GM19468 (cell line): ENCODE results near the gene PHIP.
"Not testable (repeated sequence)": the region's sequence is repeated elsewhere in the genome, so short reads cannot be mapped to it uniquely, and the experiment has no call there.

Source experiments
- ATAC-seq: cut with Tn5 transposase; IDR thresholded peaks from one replicate; pipeline ENCODE4 v1.9.1; 2021; ENCODE audit warnings: mild to moderate bottlenecking, moderate library complexity, moderate number of reproducible peaks; ENCODE audit not compliant: unreplicated experiment; ENCODE audit errors: extremely low read depth

Gene PHIP

DNA sequence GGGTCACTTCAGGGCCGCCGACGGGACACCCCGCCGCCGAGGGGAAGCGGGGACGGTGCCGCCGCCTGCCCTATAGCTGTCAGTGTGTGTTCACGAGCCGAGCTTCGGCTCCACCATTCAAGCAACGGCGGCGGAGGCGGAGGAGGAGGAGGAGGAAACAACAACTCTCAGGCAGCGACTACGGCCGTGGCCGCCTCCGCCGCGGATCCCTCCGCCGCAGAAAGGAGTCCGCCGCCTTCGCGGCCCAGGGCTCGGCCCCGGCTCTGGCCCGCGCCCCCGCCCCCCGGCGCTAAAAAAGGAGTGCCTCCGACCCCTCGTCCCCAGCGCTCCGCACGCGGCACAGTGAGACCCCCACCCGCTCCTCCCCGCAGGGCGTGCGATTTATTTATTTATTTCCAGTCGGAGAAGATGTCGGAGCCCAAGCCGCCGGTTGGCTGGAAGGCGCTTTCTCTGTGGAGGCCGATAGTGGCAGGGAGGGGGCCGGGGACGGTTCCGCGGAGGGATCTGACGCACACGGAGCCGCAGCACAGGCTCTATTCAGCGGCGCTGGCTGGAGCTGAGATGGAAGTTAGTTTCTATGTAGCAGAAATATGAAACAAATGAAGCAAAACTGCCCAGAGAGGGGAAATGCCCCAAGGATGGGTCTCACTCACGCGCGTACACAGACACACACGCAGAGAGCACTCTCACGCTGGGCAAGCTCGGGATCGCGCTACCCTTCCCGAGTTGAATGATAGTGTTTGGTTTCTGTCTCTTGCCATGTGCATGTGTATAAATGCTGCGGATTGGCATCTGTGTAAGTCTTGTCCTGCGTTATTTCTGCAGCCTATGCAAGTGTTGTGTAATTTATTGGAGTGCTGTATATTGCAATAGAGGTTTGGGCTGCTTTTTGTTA is at the start of gene PHIP:
TSS of gene PHIP (minus strand) at position 180 of the 895 bp plus-strand sequence. CDS start 186 bp downstream, outside the sequence.
- peak; percentile 50 for ATAC-seq

DNA sequence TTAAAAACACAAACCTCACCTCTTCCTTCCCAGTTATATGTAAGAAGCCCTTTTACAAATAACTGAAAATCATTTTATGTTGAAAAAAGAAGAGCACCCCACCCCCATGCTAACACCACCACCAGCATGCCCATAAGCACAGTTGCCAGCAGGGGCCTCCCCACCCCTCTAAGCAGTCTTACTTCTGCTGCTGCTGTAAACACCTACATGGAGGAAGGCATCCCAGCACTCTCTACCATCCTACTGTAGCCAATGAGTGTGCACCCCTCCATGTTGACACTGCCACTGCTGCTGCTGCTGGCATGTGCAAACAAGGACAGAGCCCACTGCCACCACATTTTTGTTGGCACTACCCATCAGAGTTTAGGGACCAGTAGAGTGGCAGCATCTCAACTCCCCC is 49.6 kb upstream of the PHIP start:
- ATAC-seq, result no peak

DNA sequence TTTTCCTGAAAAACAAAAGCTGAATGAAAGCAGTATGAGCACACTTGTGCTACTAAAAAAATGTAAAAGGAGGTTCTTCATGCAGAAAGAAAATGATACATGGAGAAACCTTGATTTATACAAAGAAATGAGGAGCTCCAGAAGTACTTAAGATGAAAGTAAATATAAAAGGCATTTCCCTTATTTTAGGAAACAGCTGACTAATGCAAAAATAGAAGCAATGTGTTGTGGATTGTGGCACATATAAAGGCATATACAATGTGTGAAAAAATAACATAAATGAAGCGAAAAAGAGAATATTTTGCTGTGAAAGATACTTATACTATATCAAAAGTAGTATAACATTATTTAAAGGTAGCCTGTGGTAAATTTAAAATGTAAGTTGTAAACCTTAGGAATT is 41.2 kb upstream of the PHIP start:
- no peak for ATAC-seq

DNA sequence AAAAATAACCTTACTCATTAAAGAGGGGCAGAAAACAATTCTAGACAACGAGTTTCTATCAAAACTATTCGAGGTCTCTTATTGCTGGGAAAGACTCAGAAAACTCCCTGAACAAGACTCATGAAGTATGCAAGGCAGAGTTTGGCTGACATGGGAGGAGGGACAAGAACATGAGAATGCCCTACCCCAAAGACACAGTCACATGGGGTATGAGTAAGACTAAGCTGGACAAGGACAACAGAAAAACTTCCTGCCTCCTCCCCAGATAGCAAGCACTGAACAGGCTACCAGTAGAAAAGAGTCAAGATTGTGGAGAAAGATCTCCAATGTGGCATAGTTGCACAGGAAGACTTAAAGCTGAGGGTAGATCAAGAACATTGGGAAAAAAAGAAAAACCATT is 39.7 kb upstream of the PHIP start:
- ATAC-seq, result no peak

DNA sequence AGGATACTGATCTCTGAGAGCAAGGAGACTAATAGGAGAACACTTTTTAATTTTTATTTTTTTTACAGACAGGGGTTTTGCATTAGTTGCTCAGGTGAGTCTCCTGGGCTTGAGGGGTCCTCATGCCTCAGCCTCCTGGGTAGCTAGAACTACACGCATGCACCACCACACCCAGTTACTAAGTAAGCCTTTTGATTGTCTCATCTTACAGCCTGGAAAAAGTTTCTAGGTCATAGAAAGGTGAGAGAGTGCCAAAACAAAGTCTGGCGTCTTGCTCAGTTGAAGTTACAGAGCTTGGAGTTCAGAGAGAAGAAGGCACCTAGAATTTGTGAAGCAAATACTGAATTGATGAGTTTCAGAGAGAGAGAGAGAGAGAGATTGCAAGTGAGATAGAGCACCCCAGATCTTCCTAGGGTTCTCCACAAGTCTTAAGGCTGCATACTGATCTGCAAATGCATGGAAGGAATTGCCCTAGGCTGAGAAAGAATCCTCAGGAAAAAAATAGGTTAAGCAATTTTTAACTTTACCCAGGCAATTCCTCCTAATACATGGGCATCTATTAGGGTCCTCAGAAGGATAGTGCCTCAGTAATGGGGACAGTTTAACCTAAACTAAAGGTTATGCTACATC is 37.6 kb upstream of the PHIP start:
- no peak for ATAC-seq

DNA sequence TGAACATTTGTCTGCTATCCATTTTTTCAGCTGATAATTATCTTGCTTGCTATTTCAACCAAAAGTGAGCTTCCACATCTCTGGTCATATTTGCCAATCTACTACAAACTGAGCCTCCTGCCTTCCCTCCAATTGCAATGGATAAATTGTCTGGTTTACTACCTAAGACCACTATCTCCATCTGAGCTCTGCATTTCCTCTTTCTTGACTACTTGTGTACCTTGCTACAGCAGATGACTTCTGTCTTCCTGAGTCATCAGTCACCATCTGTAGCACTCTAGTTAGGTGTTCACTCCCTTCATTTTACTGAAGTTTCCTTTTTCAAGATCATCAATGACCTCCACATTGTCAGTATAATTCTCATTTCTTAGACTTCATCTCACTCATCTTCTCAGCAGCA is 33.5 kb upstream of the PHIP start:
- no peak for ATAC-seq

DNA sequence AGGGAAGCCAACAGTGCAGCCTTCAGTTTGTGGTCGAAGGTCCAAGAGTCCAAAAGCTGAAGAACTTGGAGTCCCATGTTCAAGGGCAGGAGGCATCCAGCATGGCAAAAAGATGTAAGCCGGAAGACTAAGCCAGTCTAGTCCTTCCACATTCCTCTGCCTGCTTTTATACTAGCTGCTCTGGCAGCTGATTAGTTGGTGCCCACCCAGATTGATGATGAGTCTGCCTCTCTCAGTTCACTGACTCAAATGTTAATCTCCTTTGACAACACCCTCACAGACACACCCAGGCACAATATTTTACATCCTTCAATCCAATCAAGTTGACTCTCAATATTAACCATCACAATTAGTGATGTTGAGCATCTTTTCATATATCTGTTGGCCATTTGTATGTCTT is 23.1 kb upstream of the PHIP start:
- ATAC-seq, result no peak

DNA sequence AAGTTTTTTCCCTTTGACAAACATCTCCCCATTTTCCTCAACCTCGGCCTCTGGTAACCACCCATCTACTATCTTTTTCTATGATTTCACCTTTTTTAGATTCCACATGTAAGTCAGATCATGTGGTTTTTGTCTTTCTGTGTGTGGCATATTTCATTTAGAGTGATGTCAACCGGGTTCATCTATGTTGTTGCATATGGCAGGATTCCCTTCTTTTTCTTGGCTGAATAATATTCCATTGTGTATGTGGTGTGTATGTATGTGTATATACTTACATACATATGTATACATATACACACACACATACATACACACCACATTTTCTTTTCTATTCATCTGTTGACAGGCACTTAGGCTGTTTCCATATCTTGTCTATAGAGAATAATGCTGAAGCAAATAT is 22.2 kb upstream of the PHIP start:
- ATAC-seq, result no peak

DNA sequence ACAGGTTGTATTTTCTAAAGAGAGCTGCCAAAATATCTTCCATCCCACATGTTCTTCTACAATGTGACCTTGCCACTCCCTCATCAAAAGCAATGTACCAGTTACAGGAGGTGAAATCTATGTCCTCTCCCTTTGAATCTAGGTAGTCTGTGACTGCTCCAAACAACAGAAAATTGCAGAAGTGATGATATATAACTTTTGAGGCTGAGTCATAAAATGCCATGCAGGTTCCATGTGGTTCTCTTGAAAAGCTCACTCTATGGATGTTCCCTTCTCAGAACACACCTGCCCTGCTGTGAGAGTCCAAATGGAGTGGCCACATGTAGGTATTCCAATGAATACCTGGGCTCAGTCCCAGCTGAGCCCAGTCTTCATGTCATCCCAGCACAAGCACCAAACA is 16.9 kb upstream of the PHIP start:
- ATAC-seq, result no peak

DNA sequence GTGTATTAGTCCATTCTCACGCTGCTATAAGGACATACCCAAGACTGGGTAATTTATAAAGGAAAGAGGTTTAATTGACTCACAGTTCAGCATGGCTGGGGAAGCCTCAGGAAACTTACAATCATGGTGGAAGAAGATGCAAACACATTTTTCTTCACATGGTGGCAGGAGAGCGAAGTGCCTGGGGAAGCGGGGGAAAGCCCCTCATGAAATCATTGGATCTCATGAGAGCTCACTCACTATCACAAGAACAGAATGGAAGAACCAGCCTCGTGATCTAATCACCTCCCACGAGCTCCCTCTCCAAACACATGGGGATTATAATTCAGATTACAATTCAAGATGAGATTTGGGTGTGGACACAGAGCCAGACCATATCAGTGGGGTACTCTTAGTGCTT is 13.7 kb upstream of the PHIP start:
- ATAC-seq, result not testable (repeated sequence)

DNA sequence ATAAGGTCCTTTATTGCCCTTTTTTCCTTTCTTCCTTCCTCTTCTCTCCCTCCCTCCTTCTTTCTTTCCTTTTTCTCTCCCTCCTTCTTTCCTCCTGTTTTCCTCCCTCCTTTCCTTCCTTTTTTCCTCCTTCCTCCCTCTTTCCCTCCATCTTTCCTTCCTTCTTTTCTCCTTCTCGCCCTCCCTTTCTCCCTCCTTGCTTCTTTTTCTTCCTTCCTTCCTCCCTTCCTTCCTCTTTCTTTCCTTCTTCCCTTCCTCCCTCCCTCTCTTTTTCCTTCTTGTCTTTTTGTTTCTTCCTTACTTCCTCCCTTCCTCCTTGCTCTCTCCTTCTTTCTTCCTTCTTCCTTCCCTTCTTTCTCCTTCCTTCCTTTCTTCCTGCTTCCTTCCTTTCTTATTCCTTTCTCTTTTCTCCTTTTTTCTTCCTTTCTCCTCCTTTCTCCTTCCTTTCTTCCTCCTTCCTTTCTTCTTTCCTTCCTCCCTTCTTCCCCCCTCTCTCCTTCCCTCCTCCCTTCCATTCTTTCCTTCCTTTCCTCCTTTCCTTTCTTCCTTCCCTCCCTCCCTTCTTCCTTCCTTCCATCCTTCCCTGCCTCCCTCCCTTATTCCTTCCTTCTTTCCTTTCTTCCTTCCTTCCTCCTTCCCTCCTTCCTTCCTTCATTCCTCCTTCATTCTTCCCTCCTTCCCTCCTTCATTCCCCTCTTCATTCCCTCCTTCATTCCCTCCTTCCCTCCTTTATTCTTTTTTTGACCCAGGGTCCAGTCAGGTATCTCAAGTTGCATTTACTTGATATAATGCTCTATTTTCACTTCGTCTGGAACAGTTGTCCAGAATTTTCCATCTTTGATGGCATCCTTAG is 11.7 kb upstream of the PHIP start:
- ATAC-seq, result no peak

DNA sequence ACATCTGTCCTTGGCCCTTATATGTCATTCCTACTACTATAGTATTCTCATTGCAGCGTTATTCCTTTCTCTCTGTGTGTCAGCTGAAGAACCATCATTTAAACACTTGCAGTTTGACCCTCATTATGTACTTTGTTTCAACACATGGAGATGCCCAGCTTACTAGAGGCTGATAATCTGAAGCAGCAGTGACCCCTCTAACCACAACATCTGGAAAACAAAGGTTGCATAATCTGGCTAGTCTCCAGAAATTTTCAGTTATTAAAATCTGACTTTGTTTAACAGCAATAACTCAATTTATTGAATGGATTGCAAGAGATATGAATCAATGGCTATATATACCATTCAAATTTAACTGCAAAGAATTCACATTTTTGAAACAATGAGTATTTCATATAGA is 6.6 kb upstream of the PHIP start:
- no peak for ATAC-seq

DNA sequence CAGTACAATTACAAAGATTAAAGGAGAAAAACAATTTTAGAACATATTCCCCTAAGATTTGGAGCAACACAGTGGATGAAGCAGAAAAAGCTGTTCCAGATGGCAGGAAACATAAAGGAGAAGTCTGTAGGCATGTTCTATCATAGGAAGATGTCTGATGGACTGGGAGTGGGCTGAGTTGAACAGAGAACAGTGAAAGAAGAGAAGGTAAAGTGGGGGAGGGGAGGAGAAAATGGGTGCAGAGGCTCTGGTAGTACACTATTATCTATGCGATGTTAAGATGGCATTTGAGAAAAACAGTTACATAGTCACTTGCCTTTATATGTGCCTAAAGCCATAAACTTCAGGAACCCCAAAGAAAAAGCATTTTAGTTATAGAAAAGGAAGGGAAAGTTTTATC is 4.2 kb upstream of the PHIP start:
- no peak for ATAC-seq

DNA sequence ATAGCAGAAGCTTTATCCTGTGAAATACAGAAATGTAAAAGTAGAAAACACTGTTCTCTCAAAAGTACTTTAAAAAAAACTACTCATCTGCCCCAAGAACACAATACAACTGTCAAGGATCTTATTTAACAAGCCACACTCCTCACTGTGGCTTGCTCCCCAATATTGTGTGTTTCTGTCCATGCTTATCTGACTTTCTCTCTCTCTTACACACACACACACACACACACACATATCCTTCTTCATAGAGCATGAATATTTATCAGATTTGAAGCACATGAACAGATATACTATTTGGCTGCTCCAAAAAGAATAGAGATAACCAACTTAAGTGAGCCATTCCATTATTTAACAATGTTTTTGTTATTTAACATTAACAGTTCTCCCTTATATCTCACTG is 3.6 kb upstream of the PHIP start:
- ATAC-seq, result no peak

DNA sequence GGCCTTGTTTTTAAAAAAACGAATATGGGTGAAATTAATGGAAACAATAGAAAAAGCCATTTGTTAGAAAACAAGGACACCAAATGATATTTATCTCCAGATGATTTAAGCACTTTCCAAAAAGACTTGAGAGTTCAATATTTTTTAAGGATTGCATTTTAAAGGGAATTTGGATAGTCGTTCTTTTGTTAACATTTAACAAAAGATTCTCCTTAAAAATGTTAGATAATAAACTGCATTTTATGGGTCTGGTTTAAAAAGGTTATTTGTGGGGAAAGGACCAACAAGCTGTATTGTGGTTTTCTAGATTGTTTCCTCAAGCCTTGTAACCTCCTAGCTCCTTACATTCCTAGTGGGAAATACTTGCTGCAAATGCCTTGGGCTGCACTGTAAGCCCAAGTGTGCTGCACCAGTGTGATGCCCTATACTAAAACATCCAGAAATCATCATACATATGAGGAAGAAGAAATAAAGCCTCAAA is 1.5 kb upstream of the PHIP start:
- no peak for ATAC-seq

DNA sequence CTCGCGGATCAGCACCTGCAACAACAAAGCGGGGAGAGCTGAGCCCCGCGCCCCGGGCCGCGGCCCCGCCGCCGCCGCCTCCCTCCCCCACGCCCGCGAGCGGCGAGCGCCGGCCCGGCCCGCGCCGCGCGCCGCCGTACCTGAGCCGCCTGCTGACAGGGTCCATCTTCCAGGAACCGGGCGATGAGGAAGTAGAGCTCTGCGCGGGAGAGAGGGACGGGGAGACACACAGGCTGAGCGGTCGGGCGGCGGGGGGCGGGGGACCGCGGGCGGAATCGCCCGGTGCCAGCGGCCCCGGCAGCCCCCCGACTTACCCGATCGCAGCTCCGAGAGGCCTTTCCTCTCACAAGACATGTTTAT is 359 bp downstream of the PHIP start:
- peak; percentile 2 for ATAC-seq

DNA sequence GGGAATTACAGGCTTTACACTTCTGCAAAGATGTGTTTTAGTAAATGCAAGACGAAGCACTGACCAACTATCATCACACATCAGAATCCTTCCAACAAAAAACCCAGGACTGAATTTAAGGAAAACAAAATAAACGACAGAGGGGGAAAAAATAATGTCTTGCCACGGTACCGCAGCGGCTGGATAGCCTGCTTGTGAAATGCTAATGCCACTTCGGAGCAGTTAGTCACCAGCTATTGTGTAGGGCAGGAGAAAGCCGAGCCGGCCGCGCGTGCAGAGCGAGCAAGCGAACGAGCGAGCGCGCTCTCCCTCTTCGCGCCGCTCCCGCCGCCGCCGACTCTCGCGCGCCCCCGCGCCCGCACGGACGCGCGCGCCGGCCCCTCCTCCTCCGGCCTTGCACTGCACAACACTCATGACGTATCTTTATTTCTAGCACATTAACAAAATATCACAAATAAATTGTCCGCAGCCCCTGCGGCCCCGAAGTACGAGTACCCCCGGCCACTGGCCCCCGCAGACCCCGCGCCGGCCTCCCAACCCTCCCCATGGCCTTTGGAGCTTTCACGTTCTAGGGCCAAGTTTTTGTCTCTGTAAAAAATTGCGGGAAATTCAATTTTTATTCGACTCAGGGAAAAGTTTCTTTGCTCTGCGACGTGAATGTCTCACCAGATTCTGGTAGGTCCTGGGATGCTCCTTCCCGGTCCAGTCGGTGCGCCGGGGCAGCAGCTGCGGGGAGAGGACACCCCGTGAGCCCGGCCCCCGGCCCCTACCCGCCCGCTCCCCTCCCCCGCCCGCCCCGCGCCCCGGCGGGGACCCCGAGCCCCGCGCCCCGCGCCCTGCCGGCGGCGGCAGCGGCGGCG is 1.0 kb downstream of the PHIP start:
- ATAC-seq, result peak; percentile 65

DNA sequence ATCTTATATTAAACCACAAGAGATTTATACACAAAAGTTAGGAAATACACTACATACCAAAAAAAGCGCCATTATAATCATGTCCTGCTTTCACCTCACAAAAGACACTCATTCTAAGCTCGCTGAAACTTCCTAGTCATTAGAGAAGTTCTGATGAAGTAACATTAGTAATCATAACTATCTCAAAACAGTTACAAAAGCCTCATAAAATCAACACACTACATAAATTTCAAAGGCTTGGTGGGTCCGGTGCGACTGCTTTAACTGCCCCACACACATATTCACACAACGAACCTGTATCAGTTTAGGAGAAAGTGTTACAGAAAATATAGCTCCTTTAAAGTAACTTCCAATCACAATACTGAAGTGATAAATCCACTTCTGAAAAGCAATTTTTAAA is 1.9 kb downstream of the PHIP start:
- ATAC-seq, result no peak

DNA sequence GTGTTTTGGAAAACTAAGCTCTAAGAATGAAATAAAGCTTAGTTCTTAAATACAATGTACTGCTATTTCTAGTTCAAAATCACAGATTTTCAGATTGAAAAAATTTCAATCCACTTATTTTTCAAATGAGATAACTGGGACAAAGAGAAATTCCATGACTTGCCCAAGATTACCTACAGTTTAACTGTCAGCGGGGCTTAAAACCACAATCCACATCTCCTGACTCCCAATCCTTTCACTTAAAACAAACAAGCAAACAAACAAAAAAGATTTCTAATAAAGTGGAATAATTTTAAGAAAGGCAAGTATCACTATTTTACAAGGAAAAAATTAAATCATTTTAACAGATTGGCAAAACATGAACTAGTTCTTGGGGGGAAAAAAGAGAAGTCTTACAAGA is 4.2 kb downstream of the PHIP start:
- no peak for ATAC-seq

DNA sequence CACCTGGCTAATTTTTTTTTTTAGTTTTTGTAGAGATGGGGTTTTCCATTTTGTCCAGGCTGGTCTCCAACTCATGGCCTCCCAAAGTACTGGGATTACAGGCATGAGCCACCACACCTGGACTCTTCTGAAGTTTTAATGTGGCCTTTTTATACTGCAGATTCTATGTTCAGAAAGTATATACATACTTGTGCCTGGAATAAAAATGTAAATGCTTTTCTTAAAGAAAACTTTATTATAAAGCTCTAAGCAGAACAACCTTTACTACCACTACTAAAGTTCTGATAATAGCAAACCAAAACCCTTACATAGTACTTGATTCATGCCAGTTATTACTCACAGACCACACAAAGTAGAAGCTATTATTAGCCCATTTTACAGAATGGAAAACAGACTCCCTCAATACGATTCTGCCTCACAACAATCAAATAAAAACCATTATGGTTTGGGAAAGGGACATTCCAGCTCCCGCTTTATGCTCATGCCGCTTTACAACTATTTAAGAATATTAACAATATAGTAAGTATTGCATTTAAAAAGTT is 5.3 kb downstream of the PHIP start:
- no peak for ATAC-seq
